HepG2 (cell line): ENCODE data around the gene MYH7B. TPM values are rescaled to one million over a fixed set of nuclear protein-coding genes. Genes with fewer than 3 reads are reported as not detected.

Experiments used
- ATAC-seq: fragments of 200-7000 bp; cut with Tn5 transposase; 3 replicates; pipeline ENCODE4 v1.9.1; 2020; ENCODE audit warnings: mild to moderate bottlenecking, moderate library complexity
- BruUV-seq: library from RNA; stranded (reverse); fragments of 400-500 nt; replicated peaks from 2 replicates; lab custom pipeline; 2021; lab: Mats Ljungman, UMichigan
- CTCF ChIA-PET: fragments of 300-600 bp; formaldehyde crosslinking; extraction: SDS; loops from one replicate; lab custom pipeline; 2021; ENCODE audit warnings: low total read pairs, inconsistent platforms, low intra/inter-chr PET ratio; lab: Yijun Ruan, JAX
- POLR2A ChIA-PET: fragments of 350-600 bp; sonication (Branson Sonifier 250); formaldehyde crosslinking; loops from one replicate; lab custom pipeline; 2020; ENCODE audit warnings: antibody characterized with exemption, inconsistent platforms; lab: Yijun Ruan, JAX
- DNase-seq: peaks from one replicate; pipeline ENCODE4 v3.0.0-alpha.2; 2015; ENCODE audit warnings: low spot score
- FAIRE-seq: peaks from 3 replicates; lab custom pipeline; 2011; peaks lifted over from hg19 to GRCh38; lab: Jason Lieb, UNC
- H2AFZ ChIP-seq: one replicate; pipeline ENCODE4 v1.6.1; 2011; ENCODE audit warnings: low read length, inconsistent platforms
- H3K27ac ChIP-seq: fragments of 300-600 bp; 3 replicates; pipeline ENCODE4 v1.8.0; 2011; ENCODE audit warnings: mixed run types, mild to moderate bottlenecking, mixed read lengths, low read length, inconsistent platforms; ENCODE audit not compliant: insufficient read depth; ENCODE audit errors: extremely low read length
- H3K27me3 ChIP-seq, 2 experiments: fragments of 200-600 bp in 1 of 2; 2 replicates in 1 of 2; 3 replicates in 1 of 2; pipeline versions ENCODE4 v1.6.0 to v1.8.0; 2011; ENCODE audit warnings: low read length in 2 of 2, mild to moderate bottlenecking in 2 of 2, moderate library complexity in 2 of 2, inconsistent platforms in 1 of 2; ENCODE audit not compliant: insufficient read depth in 2 of 2, control insufficient read depth in 1 of 2
- H3K36me3 ChIP-seq, 2 experiments: fragments of 200-600 bp in 1 of 2; replicated peaks in 1 of 2; 2 replicates in 1 of 2; 3 replicates in 1 of 2; pipeline versions ENCODE4 v1.5.1 to v1.8.0; 2011; ENCODE audit warnings: low read length in 2 of 2, inconsistent platforms in 1 of 2; ENCODE audit not compliant: insufficient read depth in 2 of 2, control insufficient read depth in 1 of 2
- H3K4me1 ChIP-seq: 2 replicates; pipeline ENCODE4 v1.5.1; 2012; ENCODE audit warnings: low read length, inconsistent platforms; ENCODE audit not compliant: insufficient read depth
- H3K4me2 ChIP-seq: 2 replicates; pipeline ENCODE4 v1.6.0; 2011; ENCODE audit warnings: low read depth, low read length, inconsistent platforms
- H3K4me3 ChIP-seq, 3 experiments: fragments of 200-600 bp in 1 of 3; sonication (generic), shearing (Covaris generic) in 1 of 3; replicated peaks in 1 of 3; 2 replicates each; pipeline ENCODE4 v1.5.1; 2011 to 2016; ENCODE audit warnings: low read length in 3 of 3, inconsistent platforms in 2 of 3, low read depth in 2 of 3, mild to moderate bottlenecking in 2 of 3, control low read depth in 1 of 3, mixed read lengths in 1 of 3; ENCODE audit not compliant: insufficient read depth in 1 of 3
- H3K79me2 ChIP-seq: one replicate; pipeline ENCODE4 v1.6.1; 2011; ENCODE audit warnings: low read length, inconsistent platforms; ENCODE audit not compliant: insufficient read depth
- H3K9ac ChIP-seq: 2 replicates; pipeline ENCODE4 v1.6.0; 2011; ENCODE audit warnings: mild to moderate bottlenecking, low read depth, low read length, inconsistent platforms; ENCODE audit not compliant: insufficient read depth
- H3K9me3 ChIP-seq: 2 replicates; pipeline ENCODE4 v1.5.1; 2012; ENCODE audit warnings: mild to moderate bottlenecking, low read length
- H4K20me1 ChIP-seq: 2 replicates; pipeline ENCODE4 v1.6.0; 2011; ENCODE audit warnings: inconsistent platforms, mild to moderate bottlenecking, low read length, moderate library complexity; ENCODE audit not compliant: insufficient read depth
- AGO2 ChIP-seq: fragments of 200-400 bp; formaldehyde crosslinking; optimal IDR thresholded peaks from 2 replicates; pipeline ENCODE3; 2017; ENCODE audit warnings: mild to moderate bottlenecking, low read depth, low read length, moderate library complexity
- CBX1 ChIP-seq: IDR thresholded peaks from one replicate; pipeline ENCODE4 v1.6.1; 2016; ENCODE audit warnings: antibody characterized with exemption, low read depth
- JARID2 ChIP-seq: sonication (generic); formaldehyde crosslinking; IDR thresholded peaks from 2 replicates; pipeline ENCODE4 v1.8.1; 2023; ENCODE audit warnings: missing genetic modification reagents, inconsistent platforms; ENCODE audit not compliant: insufficient replicate concordance
- MIER3 ChIP-seq: IDR thresholded peaks from 2 replicates; pipeline ENCODE4 v1.6.1; 2016; ENCODE audit warnings: missing compliant biosample characterization, borderline replicate concordance
- NPAS2 ChIP-seq: sonication (generic); formaldehyde crosslinking; IDR thresholded peaks from 2 replicates; pipeline ENCODE4 v1.8.0; 2022; ENCODE audit warnings: mild to moderate bottlenecking, missing genetic modification reagents, borderline replicate concordance
- SRSF1 ChIP-seq: fragments of 200-400 bp; formaldehyde crosslinking; optimal IDR thresholded peaks from 2 replicates; pipeline ENCODE3; 2017; ENCODE audit warnings: mild to moderate bottlenecking, low read depth, low read length, moderate library complexity
- TARDBP ChIP-seq: sonication (generic); formaldehyde crosslinking; IDR thresholded peaks from 2 replicates; pipeline ENCODE4 v1.8.0; 2022; ENCODE audit warnings: mild to moderate bottlenecking, missing genetic modification reagents
- WIZ ChIP-seq: sonication (generic); formaldehyde crosslinking; IDR thresholded peaks from 2 replicates; pipeline ENCODE4 v1.5.1; 2020; ENCODE audit warnings: mild to moderate bottlenecking, missing genetic modification reagents
- ZBTB7A ChIP-seq: sonication (generic); formaldehyde crosslinking; IDR thresholded peaks from 2 replicates; pipeline ENCODE4 v1.8.0; 2022; ENCODE audit warnings: mild to moderate bottlenecking, missing genetic modification reagents
- ZNF572 ChIP-seq: sonication (generic); formaldehyde crosslinking; IDR thresholded peaks from 2 replicates; pipeline ENCODE4 v1.5.1; 2020; ENCODE audit warnings: mild to moderate bottlenecking, missing genetic modification reagents
- WGBS: methylation state at CpG from one replicate; pipeline ENCODE4 v1.1.6; 2017; ENCODE audit warnings: low lambda C conversion rate; 5-methylcytosine and 5-hydroxymethylcytosine counted together
- in situ Hi-C: cut with HindIII; loops from 2 replicates; pipeline ENCODE4 v1.10.0; 2017; ENCODE audit warnings: low pct_unique_long_range_greater_than_20kb; ENCODE audit not compliant: extremely low pct_ligation_motif_present
- intact Hi-C: fragments of 100-400 bp; cut with micrococcal nuclease; formaldehyde crosslinking; loops from one replicate; pipeline ENCODE4 v1.10.0; 2022; ENCODE audit not compliant: unreplicated experiment
- polyA plus RNA-seq, 8 experiments: library from polyadenylated mRNA; depleted of rRNA in 3 of 8; stranded (reverse) in 7 of 8; unstranded in 1 of 8; fragments of >200 nt; fragmentation: Illumina TruSeq in 4 of 8; extraction: Trizol in 4 of 8; gene quantifications; 2 replicates each; pipeline versions ENCODE4 v1.2.1 to v1.2.3, GENCODE V29; 2011 to 2016; ENCODE audit warnings: low read depth in 4 of 8, missing spikeins in 1 of 8, mixed read lengths in 1 of 8; ENCODE audit not compliant: insufficient read depth in 1 of 8
- total RNA-seq, 5 experiments: library from RNA; depleted of rRNA; stranded (reverse); fragments of >200 nt; fragmentation: Illumina TruSeq; extraction: Trizol; gene quantifications; 2 replicates each; pipeline ENCODE4 v1.2.3, GENCODE V29; 2016; ENCODE audit warnings: low read depth in 1 of 5
- TF ChIP-seq, protein P1 (sequence below): sonication (generic); formaldehyde crosslinking; conservative IDR thresholded peaks from 2 replicates; pipeline ENCODE4 v1.4.0; 2020; ENCODE audit warnings: missing genetic modification reagents
- TF ChIP-seq, protein P2 (sequence below): sonication (generic); formaldehyde crosslinking; IDR thresholded peaks from 2 replicates; pipeline ENCODE4 v1.4.0; 2020; ENCODE audit warnings: missing genetic modification reagents
- TF ChIP-seq, protein P3 (sequence below): sonication (generic); formaldehyde crosslinking; IDR thresholded peaks from 2 replicates; pipeline ENCODE4 v1.4.0; 2020; ENCODE audit warnings: low read depth, mild to moderate bottlenecking, missing genetic modification reagents

The MYH7B gene
- total and polyA plus RNA-seq, 2 of the 13 experiments (the other 11 are each of a cell fraction or from before 2014, with no cell fraction given), result 0.05 to 0.20 TPM

DNA sequence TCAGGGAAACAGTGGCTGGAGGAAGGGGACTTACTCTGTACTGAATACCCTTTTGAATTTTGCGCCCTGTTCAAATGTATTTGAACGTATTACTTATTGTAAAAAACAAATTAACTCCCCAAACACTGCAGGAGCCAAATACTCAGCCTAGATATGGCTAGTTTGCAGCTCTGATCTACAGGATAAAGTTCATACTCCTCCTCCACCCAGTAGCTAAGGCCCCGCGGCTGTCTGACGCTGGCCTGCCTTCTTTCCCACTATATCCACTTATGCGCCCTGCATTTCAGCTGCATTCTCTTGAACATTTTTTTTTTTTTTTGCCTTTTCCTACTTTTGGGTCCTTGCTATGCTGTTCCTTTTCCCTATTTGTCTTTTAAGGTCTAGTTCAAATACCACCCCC lies 6.5 kb upstream of the MYH7B start (continued):
- TF ChIP-seq, protein P1, sequence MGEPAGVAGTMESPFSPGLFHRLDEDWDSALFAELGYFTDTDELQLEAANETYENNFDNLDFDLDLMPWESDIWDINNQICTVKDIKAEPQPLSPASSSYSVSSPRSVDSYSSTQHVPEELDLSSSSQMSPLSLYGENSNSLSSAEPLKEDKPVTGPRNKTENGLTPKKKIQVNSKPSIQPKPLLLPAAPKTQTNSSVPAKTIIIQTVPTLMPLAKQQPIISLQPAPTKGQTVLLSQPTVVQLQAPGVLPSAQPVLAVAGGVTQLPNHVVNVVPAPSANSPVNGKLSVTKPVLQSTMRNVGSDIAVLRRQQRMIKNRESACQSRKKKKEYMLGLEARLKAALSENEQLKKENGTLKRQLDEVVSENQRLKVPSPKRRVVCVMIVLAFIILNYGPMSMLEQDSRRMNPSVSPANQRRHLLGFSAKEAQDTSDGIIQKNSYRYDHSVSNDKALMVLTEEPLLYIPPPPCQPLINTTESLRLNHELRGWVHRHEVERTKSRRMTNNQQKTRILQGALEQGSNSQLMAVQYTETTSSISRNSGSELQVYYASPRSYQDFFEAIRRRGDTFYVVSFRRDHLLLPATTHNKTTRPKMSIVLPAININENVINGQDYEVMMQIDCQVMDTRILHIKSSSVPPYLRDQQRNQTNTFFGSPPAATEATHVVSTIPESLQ, result no peak
- TF ChIP-seq, protein P2, sequence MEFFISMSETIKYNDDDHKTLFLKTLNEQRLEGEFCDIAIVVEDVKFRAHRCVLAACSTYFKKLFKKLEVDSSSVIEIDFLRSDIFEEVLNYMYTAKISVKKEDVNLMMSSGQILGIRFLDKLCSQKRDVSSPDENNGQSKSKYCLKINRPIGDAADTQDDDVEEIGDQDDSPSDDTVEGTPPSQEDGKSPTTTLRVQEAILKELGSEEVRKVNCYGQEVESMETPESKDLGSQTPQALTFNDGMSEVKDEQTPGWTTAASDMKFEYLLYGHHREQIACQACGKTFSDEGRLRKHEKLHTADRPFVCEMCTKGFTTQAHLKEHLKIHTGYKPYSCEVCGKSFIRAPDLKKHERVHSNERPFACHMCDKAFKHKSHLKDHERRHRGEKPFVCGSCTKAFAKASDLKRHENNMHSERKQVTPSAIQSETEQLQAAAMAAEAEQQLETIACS (CRISPR knock-in tag), result no peak
- TF ChIP-seq, protein P3, sequence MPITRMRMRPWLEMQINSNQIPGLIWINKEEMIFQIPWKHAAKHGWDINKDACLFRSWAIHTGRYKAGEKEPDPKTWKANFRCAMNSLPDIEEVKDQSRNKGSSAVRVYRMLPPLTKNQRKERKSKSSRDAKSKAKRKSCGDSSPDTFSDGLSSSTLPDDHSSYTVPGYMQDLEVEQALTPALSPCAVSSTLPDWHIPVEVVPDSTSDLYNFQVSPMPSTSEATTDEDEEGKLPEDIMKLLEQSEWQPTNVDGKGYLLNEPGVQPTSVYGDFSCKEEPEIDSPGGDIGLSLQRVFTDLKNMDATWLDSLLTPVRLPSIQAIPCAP (CRISPR knock-in tag), result no peak
- TF ChIP-seq MIER3 (CRISPR knock-in tag) (no peak), NPAS2 (CRISPR knock-in tag) (no peak)

DNA sequence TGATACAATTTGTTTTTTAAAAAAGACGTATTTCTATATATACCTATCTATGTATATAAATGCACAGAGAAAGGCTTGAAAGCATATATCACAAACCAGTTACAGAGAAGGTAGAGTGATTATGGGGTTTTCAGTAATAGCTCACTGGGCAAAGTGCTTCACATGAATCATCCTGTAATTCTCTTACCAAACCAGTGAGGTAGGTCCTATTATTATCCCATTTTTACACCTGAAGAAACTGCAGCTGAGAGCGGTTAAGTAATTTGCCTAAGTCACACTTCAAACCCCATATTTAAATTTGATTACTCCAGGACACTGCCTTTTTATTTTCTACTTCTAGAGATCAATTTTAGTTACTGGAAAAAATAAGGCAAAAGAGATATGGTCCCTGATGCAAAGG lies 4.4 kb upstream of the MYH7B start:
- DNase-seq (no peak), FAIRE-seq (no peak)
- in situ Hi-C loops, result no loop called here
- POLR2A ChIA-PET, result no interaction called here
- Histone ChIP-seq H4K20me1 (no peaks in the 10 kb centered on the region), H3K4me3 (no peak overlapping the region), H3K9ac (no peak overlapping the region), H3K27me3 (no peaks in the 10 kb centered on the region; a peak in 1 of 5 replicates)
- CTCF ChIA-PET, result no interaction called here
- no TSS peak for BruUV-seq
- 98% methylated on average over 2 of the region's 2 CpGs for WGBS
- intact Hi-C loops, result no loop called here
- TF ChIP-seq CBX1, result no peak
- TF ChIP-seq TARDBP, result no peak
- no peak for TF ChIP-seq ZBTB7A (CRISPR knock-in tag)
- no peak for TF ChIP-seq SRSF1
- TF ChIP-seq ZNF572 (CRISPR knock-in tag), result no peak
- no peak for TF ChIP-seq JARID2 (CRISPR knock-in tag)
- no peak for TF ChIP-seq AGO2
- TF ChIP-seq WIZ (CRISPR knock-in tag), result no peak
- TF ChIP-seq, all 625 proteins: peak for 0
- Histone ChIP-seq H3K36me3 (peaks cover 2 to 14% of the 10 kb centered on the region in 2 experiments; a peak in 4 of 5 replicates), H3K4me1 (peaks cover 44% of the 10 kb centered on the region), H3K4me2 (no peak overlapping the region), H3K79me2 (peaks cover 6% of the 10 kb centered on the region), H3K27ac (no peak overlapping the region), H3K9me3 (no peaks in the 10 kb centered on the region), H2AFZ (no peak overlapping the region)
- no peak for ATAC-seq
